HepG2 (cell line): ENCODE results near the gene CDH13. TPM values are rescaled to one million over a fixed set of nuclear protein-coding genes. Genes with fewer than 3 reads are reported as not detected.

ENCODE experiments used
- ATAC-seq: fragments of 200-7000 bp; cut with Tn5 transposase; 3 replicates; pipeline ENCODE4 v1.9.1; 2020; ENCODE audit warnings: mild to moderate bottlenecking, moderate library complexity
- BruUV-seq: library from RNA; stranded (reverse); fragments of 400-500 nt; replicated peaks from 2 replicates; lab custom pipeline; 2021; lab: Mats Ljungman, UMichigan
- CTCF ChIA-PET: fragments of 300-600 bp; formaldehyde crosslinking; extraction: SDS; loops from one replicate; lab custom pipeline; 2021; ENCODE audit warnings: low total read pairs, inconsistent platforms, low intra/inter-chr PET ratio; lab: Yijun Ruan, JAX
- POLR2A ChIA-PET: fragments of 350-600 bp; sonication (Branson Sonifier 250); formaldehyde crosslinking; loops from one replicate; lab custom pipeline; 2020; ENCODE audit warnings: antibody characterized with exemption, inconsistent platforms; lab: Yijun Ruan, JAX
- DNase-seq: peaks from one replicate; pipeline ENCODE4 v3.0.0-alpha.2; 2015; ENCODE audit warnings: low spot score
- FAIRE-seq: peaks from 3 replicates; lab custom pipeline; 2011; peaks lifted over from hg19 to GRCh38; lab: Jason Lieb, UNC
- H2AFZ ChIP-seq: one replicate; pipeline ENCODE4 v1.6.1; 2011; ENCODE audit warnings: low read length, inconsistent platforms
- H3K27ac ChIP-seq: fragments of 300-600 bp; 3 replicates; pipeline ENCODE4 v1.8.0; 2011; ENCODE audit warnings: mixed run types, mild to moderate bottlenecking, mixed read lengths, low read length, inconsistent platforms; ENCODE audit not compliant: insufficient read depth; ENCODE audit errors: extremely low read length
- H3K27me3 ChIP-seq, 2 experiments: fragments of 200-600 bp in 1 of 2; 2 replicates in 1 of 2; 3 replicates in 1 of 2; pipeline versions ENCODE4 v1.6.0 to v1.8.0; 2011; ENCODE audit warnings: low read length in 2 of 2, mild to moderate bottlenecking in 2 of 2, moderate library complexity in 2 of 2, inconsistent platforms in 1 of 2; ENCODE audit not compliant: insufficient read depth in 2 of 2, control insufficient read depth in 1 of 2
- H3K36me3 ChIP-seq, 2 experiments: fragments of 200-600 bp in 1 of 2; replicated peaks in 1 of 2; 2 replicates in 1 of 2; 3 replicates in 1 of 2; pipeline versions ENCODE4 v1.5.1 to v1.8.0; 2011; ENCODE audit warnings: low read length in 2 of 2, inconsistent platforms in 1 of 2; ENCODE audit not compliant: insufficient read depth in 2 of 2, control insufficient read depth in 1 of 2
- H3K4me1 ChIP-seq: 2 replicates; pipeline ENCODE4 v1.5.1; 2012; ENCODE audit warnings: low read length, inconsistent platforms; ENCODE audit not compliant: insufficient read depth
- H3K4me2 ChIP-seq: 2 replicates; pipeline ENCODE4 v1.6.0; 2011; ENCODE audit warnings: low read depth, low read length, inconsistent platforms
- H3K4me3 ChIP-seq, 3 experiments: fragments of 200-600 bp in 1 of 3; sonication (generic), shearing (Covaris generic) in 1 of 3; replicated peaks in 1 of 3; 2 replicates each; pipeline ENCODE4 v1.5.1; 2011 to 2016; ENCODE audit warnings: low read length in 3 of 3, inconsistent platforms in 2 of 3, low read depth in 2 of 3, mild to moderate bottlenecking in 2 of 3, control low read depth in 1 of 3, mixed read lengths in 1 of 3; ENCODE audit not compliant: insufficient read depth in 1 of 3
- H3K79me2 ChIP-seq: one replicate; pipeline ENCODE4 v1.6.1; 2011; ENCODE audit warnings: low read length, inconsistent platforms; ENCODE audit not compliant: insufficient read depth
- H3K9ac ChIP-seq: 2 replicates; pipeline ENCODE4 v1.6.0; 2011; ENCODE audit warnings: mild to moderate bottlenecking, low read depth, low read length, inconsistent platforms; ENCODE audit not compliant: insufficient read depth
- H3K9me3 ChIP-seq: 2 replicates; pipeline ENCODE4 v1.5.1; 2012; ENCODE audit warnings: mild to moderate bottlenecking, low read length
- H4K20me1 ChIP-seq: 2 replicates; pipeline ENCODE4 v1.6.0; 2011; ENCODE audit warnings: inconsistent platforms, mild to moderate bottlenecking, low read length, moderate library complexity; ENCODE audit not compliant: insufficient read depth
- CREB1 ChIP-seq, 2 experiments: fragments of 450-650 bp in 1 of 2; IDR thresholded peaks; 2 replicates each; pipeline ENCODE4 v1.6.1; 2016 to 2017; ENCODE audit warnings: control low read depth in 1 of 2, mild to moderate bottlenecking in 1 of 2, missing compliant biosample characterization in 1 of 2, missing genetic modification characterization in 1 of 2
- KDM5A ChIP-seq: fragments of 200-600 bp; sonication (generic); IDR thresholded peaks from 2 replicates; pipeline ENCODE4 v1.7.0; 2018; ENCODE audit warnings: antibody characterized with exemption, mild to moderate bottlenecking, low read length, borderline replicate concordance
- U2AF2 ChIP-seq: fragments of 200-400 bp; formaldehyde crosslinking; IDR thresholded peaks from 2 replicates; pipeline ENCODE4 v1.6.1; 2017; ENCODE audit warnings: low read depth, mild to moderate bottlenecking, low read length
- ZNF121 ChIP-seq: sonication (generic); formaldehyde crosslinking; IDR thresholded peaks from 2 replicates; pipeline ENCODE4 v1.5.0; 2020; ENCODE audit warnings: mild to moderate bottlenecking, missing genetic modification reagents
- ZNF678 ChIP-seq: sonication (generic); formaldehyde crosslinking; IDR thresholded peaks from 2 replicates; pipeline ENCODE4 v1.4.0; 2020; ENCODE audit warnings: mild to moderate bottlenecking, missing genetic modification reagents
- WGBS: methylation state at CpG from one replicate; pipeline ENCODE4 v1.1.6; 2017; ENCODE audit warnings: low lambda C conversion rate; 5-methylcytosine and 5-hydroxymethylcytosine counted together
- in situ Hi-C: cut with HindIII; loops from 2 replicates; pipeline ENCODE4 v1.10.0; 2017; ENCODE audit warnings: low pct_unique_long_range_greater_than_20kb; ENCODE audit not compliant: extremely low pct_ligation_motif_present
- intact Hi-C: fragments of 100-400 bp; cut with micrococcal nuclease; formaldehyde crosslinking; loops from one replicate; pipeline ENCODE4 v1.10.0; 2022; ENCODE audit not compliant: unreplicated experiment
- polyA plus RNA-seq, 8 experiments: library from polyadenylated mRNA; depleted of rRNA in 3 of 8; stranded (reverse) in 7 of 8; unstranded in 1 of 8; fragments of >200 nt; fragmentation: Illumina TruSeq in 4 of 8; extraction: Trizol in 4 of 8; gene quantifications; 2 replicates each; pipeline versions ENCODE4 v1.2.1 to v1.2.3, GENCODE V29; 2011 to 2016; ENCODE audit warnings: low read depth in 4 of 8, missing spikeins in 1 of 8, mixed read lengths in 1 of 8; ENCODE audit not compliant: insufficient read depth in 1 of 8
- total RNA-seq, 5 experiments: library from RNA; depleted of rRNA; stranded (reverse); fragments of >200 nt; fragmentation: Illumina TruSeq; extraction: Trizol; gene quantifications; 2 replicates each; pipeline ENCODE4 v1.2.3, GENCODE V29; 2016; ENCODE audit warnings: low read depth in 1 of 5
- TF ChIP-seq, protein P1 (sequence below): sonication (generic); formaldehyde crosslinking; IDR thresholded peaks from 2 replicates; pipeline ENCODE4 v1.4.0; 2020; ENCODE audit warnings: missing genetic modification reagents, borderline replicate concordance
- TF ChIP-seq, protein P2 (sequence below): sonication (generic); formaldehyde crosslinking; IDR thresholded peaks from 2 replicates; pipeline ENCODE4 v1.8.0; 2022; ENCODE audit warnings: mild to moderate bottlenecking, missing genetic modification reagents, borderline replicate concordance

CDH13 gene
- total and polyA plus RNA-seq, 2 of the 13 experiments (the other 11 are each of a cell fraction or from before 2014, with no cell fraction given) = not detected

DNA sequence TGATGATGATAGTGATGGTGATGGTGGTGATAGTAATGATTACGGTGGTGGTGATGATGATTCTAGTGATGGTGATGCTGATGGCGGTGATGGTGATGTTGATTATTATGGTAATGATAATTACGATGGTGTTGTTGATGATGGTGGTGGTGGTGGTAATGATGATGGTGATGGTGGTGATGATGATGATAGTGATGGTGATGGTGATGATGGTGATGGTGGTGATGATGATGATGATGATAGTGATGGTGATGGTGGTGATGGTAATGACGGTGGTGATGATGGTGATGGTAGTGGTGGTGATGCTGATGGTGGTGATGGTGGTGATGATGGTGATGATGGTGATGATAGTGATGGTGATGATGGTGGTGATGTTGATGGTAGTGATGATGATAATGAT lies 370.0 kb downstream of the CDH13 start:
- no peak for DNase-seq
- Histone ChIP-seq H2AFZ (no peak overlapping the region), H3K4me1 (no peaks in the 10 kb centered on the region), H3K79me2 (no peaks in the 10 kb centered on the region), H3K27ac (no peak overlapping the region), H3K9ac (no peak overlapping the region), H3K4me2 (no peak overlapping the region), H3K36me3 (no peaks in the 10 kb centered on the region), H3K4me3 (no peak overlapping the region), H4K20me1 (no peaks in the 10 kb centered on the region), H3K27me3 (no peaks in the 10 kb centered on the region), H3K9me3 (peaks cover 42% of the 10 kb centered on the region)
- ChIA-PET POLR2A (no interaction called here), CTCF (no interaction called here)
- BruUV-seq = no TSS peak
- WGBS = 58% methylated on average over 4 of the region's 4 CpGs
- in situ Hi-C loops = no loop called here
- intact Hi-C loops = no loop called here
- no peak for FAIRE-seq
- ATAC-seq = no peak
- TF ChIP-seq CREB1 (IDR thresholded peaks at IDR 0.05) = peak; percentile 96
- TF ChIP-seq CREB1 (CRISPR knock-in tag; IDR thresholded peaks at IDR 0.05) = no peak
- TF ChIP-seq, protein P1, sequence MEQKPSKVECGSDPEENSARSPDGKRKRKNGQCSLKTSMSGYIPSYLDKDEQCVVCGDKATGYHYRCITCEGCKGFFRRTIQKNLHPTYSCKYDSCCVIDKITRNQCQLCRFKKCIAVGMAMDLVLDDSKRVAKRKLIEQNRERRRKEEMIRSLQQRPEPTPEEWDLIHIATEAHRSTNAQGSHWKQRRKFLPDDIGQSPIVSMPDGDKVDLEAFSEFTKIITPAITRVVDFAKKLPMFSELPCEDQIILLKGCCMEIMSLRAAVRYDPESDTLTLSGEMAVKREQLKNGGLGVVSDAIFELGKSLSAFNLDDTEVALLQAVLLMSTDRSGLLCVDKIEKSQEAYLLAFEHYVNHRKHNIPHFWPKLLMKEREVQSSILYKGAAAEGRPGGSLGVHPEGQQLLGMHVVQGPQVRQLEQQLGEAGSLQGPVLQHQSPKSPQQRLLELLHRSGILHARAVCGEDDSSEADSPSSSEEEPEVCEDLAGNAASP (CRISPR knock-in tag) = no peak

DNA sequence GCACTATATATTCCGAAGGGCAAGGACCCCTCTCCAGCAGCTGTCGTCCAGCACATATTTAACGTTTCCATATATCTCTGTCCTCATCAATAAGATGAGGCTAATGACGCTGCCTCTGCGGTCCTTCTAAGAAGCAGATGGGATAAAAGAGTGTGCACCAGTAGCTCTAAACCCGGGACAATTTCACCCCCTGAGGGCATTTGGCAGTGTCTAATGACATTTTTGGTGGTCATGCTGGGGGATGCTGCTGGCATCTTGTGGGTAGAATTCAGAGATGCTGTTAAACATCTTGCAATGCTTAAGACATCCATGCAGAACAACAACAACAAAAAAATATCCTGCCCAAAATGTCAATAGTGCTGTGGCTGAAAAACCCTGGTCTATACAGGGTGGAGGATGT lies 372.9 kb downstream of the CDH13 start:
- CTCF ChIA-PET = no interaction called here
- Histone ChIP-seq H4K20me1 (no peaks in the 10 kb centered on the region), H3K36me3 (no peaks in the 10 kb centered on the region), H2AFZ (no peak overlapping the region), H3K27me3 (no peaks in the 10 kb centered on the region), H3K79me2 (no peaks in the 10 kb centered on the region), H3K4me3 (no peak overlapping the region), H3K9me3 (peaks cover 40% of the 10 kb centered on the region), H3K27ac (no peak overlapping the region), H3K9ac (no peak overlapping the region), H3K4me2 (no peak overlapping the region), H3K4me1 (no peaks in the 10 kb centered on the region)
- intact Hi-C loops (no loop called here), in situ Hi-C loops (no loop called here)
- ATAC-seq (no peak), FAIRE-seq (no peak), DNase-seq (no peak)
- POLR2A ChIA-PET = no interaction called here
- 28% methylated on average over 6 of the region's 6 CpGs for whole genome bisulfite sequencing
- BruUV-seq = no TSS peak
- TF ChIP-seq ZNF678 (no peak), KDM5A (no peak), ZNF121 (CRISPR knock-in tag) (no peak), U2AF2 (no peak)
- TF ChIP-seq, protein P2, sequence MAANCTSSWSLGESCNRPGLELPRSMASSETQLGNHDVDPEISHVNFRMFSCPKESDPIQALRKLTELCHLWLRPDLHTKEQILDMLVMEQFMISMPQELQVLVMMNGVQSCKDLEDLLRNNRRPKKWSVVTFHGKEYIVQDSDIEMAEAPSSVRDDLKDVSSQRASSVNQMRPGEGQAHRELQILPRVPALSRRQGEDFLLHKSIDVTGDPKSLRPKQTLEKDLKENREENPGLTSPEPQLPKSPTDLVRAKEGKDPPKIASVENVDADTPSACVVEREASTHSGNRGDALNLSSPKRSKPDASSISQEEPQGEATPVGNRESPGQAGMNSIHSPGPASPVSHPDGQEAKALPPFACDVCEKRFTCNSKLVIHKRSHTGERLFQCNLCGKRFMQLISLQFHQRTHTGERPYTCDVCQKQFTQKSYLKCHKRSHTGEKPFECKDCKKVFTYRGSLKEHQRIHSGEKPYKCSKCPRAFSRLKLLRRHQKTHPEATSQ (CRISPR knock-in tag) = no peak
